Mesenchymal stem cell (in vitro differentiated cells and primary cell): ENCODE results near the gene SDR42E2.

Experiments used
- DNase-seq: peaks from one replicate; pipeline ENCODE4 v3.0.0-alpha.2; 2013
- H2AFZ ChIP-seq: one replicate; pipeline ENCODE4 v1.6.1; 2013; ENCODE audit warnings: low read depth, mild to moderate bottlenecking, control low read depth, inconsistent platforms, low read length, moderate library complexity
- H2AK5ac ChIP-seq: 2 replicates; pipeline ENCODE4 v1.6.1; 2013; ENCODE audit warnings: low read length, moderate library complexity, mild to moderate bottlenecking, inconsistent platforms; ENCODE audit not compliant: severe bottlenecking
- H2BK120ac ChIP-seq: one replicate; pipeline ENCODE4 v1.6.1; 2013; ENCODE audit warnings: low read depth, mild to moderate bottlenecking, inconsistent platforms, low read length, moderate library complexity
- H2BK12ac ChIP-seq, 2 experiments: one replicate each; pipeline ENCODE4 v1.6.1; 2013; ENCODE audit warnings: inconsistent platforms in 2 of 2, low read length in 2 of 2, mild to moderate bottlenecking in 2 of 2, moderate library complexity in 2 of 2, control low read depth in 1 of 2
- H2BK15ac ChIP-seq: one replicate; pipeline ENCODE4 v1.6.1; 2013; ENCODE audit warnings: mild to moderate bottlenecking, low read depth, inconsistent platforms; ENCODE audit not compliant: poor library complexity, severe bottlenecking
- H2BK5ac ChIP-seq: 2 replicates; pipeline ENCODE4 v1.6.1; 2013; ENCODE audit warnings: low read depth, mild to moderate bottlenecking, low read length, control low read depth, inconsistent platforms; ENCODE audit not compliant: poor library complexity, severe bottlenecking
- H3K14ac ChIP-seq, 2 experiments: one replicate each; pipeline ENCODE4 v1.6.1; 2013; ENCODE audit warnings: inconsistent platforms in 2 of 2, low read length in 2 of 2, control low read depth in 1 of 2, mild to moderate bottlenecking in 1 of 2, moderate library complexity in 1 of 2
- H3K18ac ChIP-seq, 2 experiments: one replicate each; pipeline ENCODE4 v1.6.1; 2013; ENCODE audit warnings: inconsistent platforms in 2 of 2, low read length in 2 of 2, control low read depth in 1 of 2, low read depth in 1 of 2, mild to moderate bottlenecking in 1 of 2
- H3K23ac ChIP-seq, 2 experiments: one replicate each; pipeline ENCODE4 v1.6.1; 2013; ENCODE audit warnings: inconsistent platforms in 2 of 2, low read length in 2 of 2, mild to moderate bottlenecking in 2 of 2, moderate library complexity in 2 of 2, control low read depth in 1 of 2
- H3K27ac ChIP-seq: 2 replicates; pipeline ENCODE4 v1.5.1; 2013; ENCODE audit warnings: mild to moderate bottlenecking, moderate library complexity, low read length, control low read depth, inconsistent platforms; ENCODE audit not compliant: poor library complexity, severe bottlenecking
- H3K27me3 ChIP-seq, 2 experiments: 2 replicates each; pipeline versions ENCODE4 v1.6.1 to v1.7.0; 2013; ENCODE audit warnings: low read length in 2 of 2, mild to moderate bottlenecking in 2 of 2, moderate library complexity in 2 of 2, control low read depth in 1 of 2, inconsistent platforms in 1 of 2; ENCODE audit not compliant: control insufficient read depth in 1 of 2, insufficient read depth in 1 of 2
- H3K36me3 ChIP-seq, 2 experiments: 2 replicates each; pipeline versions ENCODE4 v1.6.1 to v1.7.0; 2013; ENCODE audit warnings: low read length in 2 of 2, control low read depth in 1 of 2, inconsistent platforms in 1 of 2, low read depth in 1 of 2, mild to moderate bottlenecking in 1 of 2; ENCODE audit not compliant: insufficient read depth in 2 of 2, control insufficient read depth in 1 of 2
- H3K4ac ChIP-seq, 2 experiments: one replicate each; pipeline ENCODE4 v1.6.1; 2013; ENCODE audit warnings: inconsistent platforms in 2 of 2, low read length in 2 of 2, mild to moderate bottlenecking in 2 of 2, moderate library complexity in 2 of 2, control low read depth in 1 of 2, low read depth in 1 of 2
- H3K4me1 ChIP-seq: 2 replicates; pipeline ENCODE4 v1.6.1; 2013; ENCODE audit warnings: low read depth, low read length, control low read depth; ENCODE audit not compliant: control insufficient read depth, insufficient read depth
- H3K4me2 ChIP-seq: 2 replicates; pipeline ENCODE4 v1.6.1; 2013; ENCODE audit warnings: low read length, mild to moderate bottlenecking, inconsistent platforms; ENCODE audit not compliant: poor library complexity, severe bottlenecking
- H3K4me3 ChIP-seq, 2 experiments: 2 replicates each; pipeline versions ENCODE4 v1.5.1 to v1.7.0; 2013; ENCODE audit warnings: low read length in 2 of 2, mild to moderate bottlenecking in 2 of 2, control low read depth in 1 of 2, low read depth in 1 of 2; ENCODE audit not compliant: insufficient read depth in 1 of 2
- H3K79me1 ChIP-seq: replicated peaks from 2 replicates; pipeline ENCODE4 v1.6.1; 2013; ENCODE audit warnings: mild to moderate bottlenecking, control low read depth, low read length, inconsistent platforms; ENCODE audit not compliant: poor library complexity, severe bottlenecking
- H3K9ac ChIP-seq: 2 replicates; pipeline ENCODE4 v1.7.0; 2013; ENCODE audit warnings: mild to moderate bottlenecking, low read length, moderate library complexity
- H3K9me3 ChIP-seq: 2 replicates; pipeline ENCODE4 v1.7.0; 2013; ENCODE audit warnings: mild to moderate bottlenecking, low read length; ENCODE audit not compliant: control insufficient read depth
- H4K8ac ChIP-seq: one replicate; pipeline ENCODE4 v1.6.1; 2013; ENCODE audit warnings: inconsistent platforms, mild to moderate bottlenecking, low read length, moderate library complexity
- H4K91ac ChIP-seq: one replicate; pipeline ENCODE4 v1.6.1; 2013; ENCODE audit warnings: mild to moderate bottlenecking, low read length, inconsistent platforms
- WGBS: methylation state at CpG from one replicate; pipeline ENCODE4 v1.1.7; 2013; ENCODE audit warnings: mixed read lengths; 5-methylcytosine and 5-hydroxymethylcytosine counted together

Gene SDR42E2

DNA sequence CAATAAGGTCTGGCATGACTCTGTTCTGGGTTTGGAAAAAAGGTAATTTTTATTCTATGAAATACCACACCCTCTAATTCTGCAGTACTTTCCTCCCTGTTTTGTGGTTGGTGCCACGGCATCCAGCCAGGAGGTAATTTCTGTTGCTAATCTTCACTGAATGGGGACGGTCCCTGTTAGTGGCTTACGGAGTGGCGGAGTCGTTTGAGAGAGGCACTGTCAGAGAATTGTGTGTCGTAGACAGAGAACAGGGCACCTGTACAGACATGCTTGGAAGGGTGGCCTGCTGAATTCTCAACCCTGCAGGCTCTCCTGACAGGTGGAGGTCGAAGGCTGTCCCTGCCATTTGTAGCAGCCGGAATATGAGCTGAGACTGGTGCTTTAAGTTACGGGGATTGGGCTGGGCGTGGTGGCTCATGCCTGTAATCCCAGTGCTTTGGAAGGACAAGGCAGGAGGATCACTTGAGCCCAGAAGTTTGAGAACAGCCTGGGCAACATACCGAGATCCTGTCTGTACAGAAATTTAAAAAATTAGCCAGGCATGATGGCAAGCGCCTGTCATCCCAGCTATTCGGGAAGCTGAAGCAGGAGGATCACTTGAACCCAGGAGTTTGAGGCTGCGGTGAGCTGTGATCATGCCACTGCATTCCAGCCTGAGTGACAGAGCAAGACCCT, 77.0 kb downstream of the SDR42E2 start:
- Histone ChIP-seq H3K14ac (peak overlapping the region in 1 of 2 experiments; percentile 60), H2BK15ac (no peak overlapping the region), H3K23ac (no peak overlapping the region), H2BK5ac (no peak overlapping the region), H4K8ac (no peak overlapping the region), H4K91ac (no peak overlapping the region), H3K36me3 (peaks cover 9 to 17% of the 10 kb centered on the region in 2 experiments), H3K4me1 (no peaks in the 10 kb centered on the region), H2BK12ac (no peak overlapping the region), H2AK5ac (no peak overlapping the region), H3K79me1 (peaks cover 26% of the 10 kb centered on the region), H3K4ac (no peak overlapping the region), H3K27ac (no peak overlapping the region), H3K18ac (no peak overlapping the region), H3K4me2 (no peak overlapping the region), H3K27me3 (no peaks in the 10 kb centered on the region), H3K4me3 (no peak overlapping the region), H2BK120ac (no peak overlapping the region), H3K9me3 (no peaks in the 10 kb centered on the region), H3K9ac (no peak overlapping the region), H2AFZ (no peak overlapping the region)
- no peak for DNase-seq
- WGBS: 86% methylated on average over 14 of the region's 14 CpGs

DNA sequence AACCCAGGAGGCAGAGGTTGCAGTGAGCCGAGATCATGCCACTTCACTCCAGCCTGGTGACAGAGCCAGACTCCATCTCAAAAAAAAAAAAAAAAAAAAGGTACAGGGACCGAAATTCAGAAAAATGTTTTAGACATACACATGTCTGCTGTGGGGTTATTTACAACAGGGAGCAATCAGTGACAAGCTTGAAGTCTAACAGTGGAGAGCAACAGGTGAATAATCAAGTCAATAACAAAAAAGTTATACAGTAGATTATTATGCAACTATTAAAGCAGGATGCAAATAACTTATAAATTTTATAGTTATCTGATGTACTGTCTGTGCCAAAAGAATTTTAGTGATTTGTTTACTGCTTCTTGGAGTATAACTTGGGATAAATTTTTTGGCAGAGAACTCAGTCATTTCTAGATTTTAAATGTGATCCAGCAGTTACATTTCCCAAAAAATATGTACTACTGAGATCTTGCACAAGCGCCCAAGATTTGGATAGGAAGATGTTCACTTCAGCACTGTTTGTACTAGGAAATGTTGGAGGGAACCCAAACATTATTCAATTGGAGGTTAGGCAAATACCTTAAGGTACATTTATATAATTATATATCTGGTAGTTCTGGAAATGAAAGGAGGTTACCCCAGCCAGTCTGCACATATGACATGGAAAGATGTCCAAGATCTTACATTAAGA, 77.9 kb downstream of the SDR42E2 start:
- H4K8ac ChIP-seq: no peak overlapping the region
- H4K91ac ChIP-seq: no peak overlapping the region
- H3K27me3 ChIP-seq: no peaks in the 10 kb centered on the region
- H3K4ac ChIP-seq: no peak overlapping the region
- WGBS: no CpG with 5 or more reads among the region's 3 CpGs
- no peaks in the 10 kb centered on the region for H3K9me3 ChIP-seq
- H3K27ac ChIP-seq: no peak overlapping the region
- no peak overlapping the region for H3K4me3 ChIP-seq
- H3K36me3 ChIP-seq: peaks cover 10 to 26% of the 10 kb centered on the region in 2 experiments
- no peak overlapping the region for H3K14ac ChIP-seq
- H2BK12ac ChIP-seq: no peak overlapping the region
- H2BK15ac ChIP-seq: no peak overlapping the region
- no peak overlapping the region for H3K23ac ChIP-seq
- DNase-seq: no peak
- H2BK5ac ChIP-seq: no peak overlapping the region
- H3K79me1 ChIP-seq: peaks cover 28% of the 10 kb centered on the region
- no peak overlapping the region for H3K18ac ChIP-seq
- H3K4me1 ChIP-seq: no peaks in the 10 kb centered on the region
- H2AFZ ChIP-seq: no peak overlapping the region
- H3K4me2 ChIP-seq: no peak overlapping the region
- no peak overlapping the region for H3K9ac ChIP-seq
- no peak overlapping the region for H2AK5ac ChIP-seq
- H2BK120ac ChIP-seq: no peak overlapping the region
